ENCODE measurements around the gene TEX53.

TEX53 gene

DNA sequence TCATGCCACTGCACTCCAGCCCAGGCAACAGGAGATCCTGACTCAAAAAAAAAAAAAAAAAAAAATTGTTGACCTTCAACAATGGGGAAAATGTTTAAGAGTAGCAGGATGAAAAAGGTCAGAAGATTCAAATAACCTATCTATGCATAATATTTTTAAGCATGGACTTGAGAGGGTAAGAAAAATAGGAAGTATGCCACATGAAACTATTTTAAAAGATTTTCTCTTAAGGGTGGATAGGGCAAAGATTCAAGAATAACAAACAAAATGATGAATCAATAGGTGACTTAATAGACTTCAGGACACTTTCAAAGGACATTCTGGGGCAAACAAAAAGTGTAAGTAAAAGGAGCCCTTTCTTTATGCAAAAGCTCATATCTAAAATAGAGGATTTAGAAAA lies 21.2 kb upstream of the TEX53 start:
- DNase-seq (ENCODE audit: low read depth) = no peak

DNA sequence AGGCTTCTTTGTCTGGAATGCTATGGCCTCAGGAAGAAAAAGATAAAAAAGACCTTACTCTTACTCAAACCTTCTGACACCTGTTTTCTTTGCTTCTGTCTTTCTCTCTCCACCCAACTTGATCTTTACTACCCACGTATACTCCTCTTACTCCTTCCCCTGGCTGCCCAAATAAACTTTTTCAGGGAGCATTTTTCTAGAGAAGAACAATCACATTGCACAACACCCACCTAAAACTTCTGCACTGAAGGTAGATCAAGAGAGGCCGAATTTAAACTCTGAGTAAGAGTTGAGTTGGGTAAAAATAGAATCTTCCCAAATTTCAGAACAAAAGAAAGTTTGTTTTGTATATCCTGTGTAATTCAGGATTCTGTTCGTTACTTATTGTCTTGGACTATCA lies 20.5 kb upstream of the TEX53 start:
- no peak for DNase-seq (ENCODE audit: low read depth)

DNA sequence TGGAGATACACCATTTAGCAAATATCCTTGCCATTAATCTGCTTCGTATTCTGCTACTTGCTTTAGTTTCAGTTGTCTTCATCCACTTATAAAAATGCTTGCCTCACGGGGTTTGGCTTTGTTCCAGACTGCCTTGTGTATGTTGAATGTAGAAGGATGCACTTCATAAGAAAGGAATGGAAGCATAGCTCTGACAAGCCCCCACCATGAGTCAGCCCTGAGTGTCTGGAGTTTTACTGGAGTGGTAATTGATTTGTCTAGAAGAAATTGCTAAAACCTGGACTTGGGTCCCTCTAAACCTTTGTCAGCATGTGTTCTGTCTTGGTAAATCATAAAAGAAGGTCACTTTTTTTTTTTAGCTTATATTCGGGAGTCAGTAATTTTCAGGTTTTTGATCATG lies 19.8 kb upstream of the TEX53 start:
- DNase-seq (ENCODE audit: low read depth) = no peak

DNA sequence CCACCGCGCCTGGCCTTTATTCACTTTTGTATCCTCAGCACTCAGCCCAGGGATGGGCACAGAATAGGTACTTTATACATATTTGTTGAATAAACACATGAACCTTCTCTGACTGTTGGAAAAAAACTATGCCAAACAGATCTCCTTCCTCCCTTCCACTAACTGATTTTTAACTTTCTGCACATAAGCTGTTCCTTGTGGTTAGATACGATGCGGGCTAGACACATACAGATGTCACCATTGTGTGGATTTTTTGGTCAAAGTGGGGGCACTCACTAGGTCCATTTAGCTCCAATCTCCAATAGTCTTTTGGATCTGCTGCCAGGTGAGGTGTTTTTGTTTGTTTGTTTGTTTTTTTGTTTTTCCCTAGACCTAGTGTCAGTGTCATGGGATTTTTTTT lies 19.3 kb upstream of the TEX53 start:
- DNase-seq (ENCODE audit: low read depth) = no peak

DNA sequence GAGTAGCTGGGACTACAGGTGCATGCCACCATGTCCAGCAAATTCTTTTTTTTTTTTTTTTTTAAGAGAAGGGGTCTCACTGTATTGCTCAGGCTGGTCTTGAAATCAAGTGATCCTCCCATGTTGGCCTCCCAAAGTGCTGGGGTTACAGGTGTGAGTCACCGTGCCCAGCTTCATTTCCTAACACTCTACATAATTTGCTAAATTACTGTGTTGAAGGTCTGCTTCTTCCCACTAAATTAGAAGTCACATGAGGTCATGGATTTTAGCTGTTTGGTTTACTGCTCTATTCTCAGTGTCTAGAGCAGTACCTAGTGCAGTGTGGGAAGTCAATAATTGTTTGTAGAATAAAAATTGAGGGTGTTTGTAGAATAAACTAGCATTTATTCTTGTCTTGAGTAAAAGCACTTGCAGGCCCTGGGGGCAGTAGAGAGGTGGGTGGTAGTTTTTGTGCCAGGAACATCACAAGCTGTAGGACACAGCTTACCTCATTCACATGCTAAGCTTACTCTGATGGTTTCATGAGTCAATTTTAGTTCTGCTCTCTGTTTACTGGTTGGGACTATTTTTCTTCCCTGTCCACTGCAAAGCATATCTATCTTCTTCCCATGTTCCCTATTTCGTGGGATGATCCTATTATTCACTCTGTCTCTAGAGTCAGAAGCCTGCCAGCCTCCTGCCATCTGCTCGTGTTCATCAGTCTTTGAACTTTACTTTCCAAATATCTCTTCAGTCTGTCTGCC lies 17.4 kb upstream of the TEX53 start:
- DNase-seq (ENCODE audit: low read depth) = no peak

GRCh38 chr9:114674076-114674797 lies 16.6 kb upstream of the TEX53 start:
- DNase-seq (ENCODE audit: low read depth) = no peak

GRCh38 chr9:114671605-114672004 lies 14.0 kb upstream of the TEX53 start:
- DNase-seq (ENCODE audit: low read depth) = no peak

DNA sequence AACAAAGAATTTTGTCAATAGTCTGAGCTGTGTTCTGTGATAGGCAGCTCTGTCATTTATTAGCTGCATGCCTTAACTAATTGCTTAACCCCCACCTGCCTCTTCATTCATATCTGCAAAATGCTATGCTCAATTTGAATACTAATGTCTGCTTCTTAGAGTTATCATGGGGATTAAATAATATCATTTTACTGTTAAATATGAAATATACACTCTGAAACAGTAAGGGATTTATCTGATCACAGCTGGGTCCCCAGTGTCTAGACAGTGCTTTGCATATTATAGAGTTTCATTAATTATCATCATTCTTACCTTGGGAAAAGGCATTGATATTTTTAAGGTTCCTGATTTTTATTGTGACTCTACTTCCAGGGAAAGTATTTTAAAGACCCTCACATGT lies 12.4 kb upstream of the TEX53 start:
- DNase-seq (ENCODE audit: low read depth) = no peak

GRCh38 chr9:114668146-114668545 lies 10.5 kb upstream of the TEX53 start:
- DNase-seq (ENCODE audit: low read depth) = no peak

DNA sequence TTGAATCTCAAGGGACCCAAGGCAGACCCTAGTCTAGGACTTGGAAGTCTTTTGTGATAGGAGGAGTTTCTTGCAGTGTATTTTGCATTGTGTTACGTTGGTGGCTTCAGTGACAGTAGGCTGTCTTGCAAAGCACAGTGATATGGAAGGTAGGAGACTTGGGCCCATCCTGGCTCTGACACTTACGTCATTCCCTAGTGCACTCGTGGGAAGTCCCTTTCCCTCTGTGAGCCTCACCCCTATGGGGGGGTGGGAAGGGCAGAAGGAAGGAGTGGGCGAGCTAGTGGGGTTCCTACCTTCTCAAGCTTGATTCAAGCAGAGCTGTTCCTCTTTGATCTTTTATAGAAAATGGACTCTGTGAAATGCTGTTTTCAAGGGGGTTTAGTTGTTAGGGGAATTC lies 9.2 kb upstream of the TEX53 start:
- no peak for DNase-seq (ENCODE audit: low read depth)

DNA sequence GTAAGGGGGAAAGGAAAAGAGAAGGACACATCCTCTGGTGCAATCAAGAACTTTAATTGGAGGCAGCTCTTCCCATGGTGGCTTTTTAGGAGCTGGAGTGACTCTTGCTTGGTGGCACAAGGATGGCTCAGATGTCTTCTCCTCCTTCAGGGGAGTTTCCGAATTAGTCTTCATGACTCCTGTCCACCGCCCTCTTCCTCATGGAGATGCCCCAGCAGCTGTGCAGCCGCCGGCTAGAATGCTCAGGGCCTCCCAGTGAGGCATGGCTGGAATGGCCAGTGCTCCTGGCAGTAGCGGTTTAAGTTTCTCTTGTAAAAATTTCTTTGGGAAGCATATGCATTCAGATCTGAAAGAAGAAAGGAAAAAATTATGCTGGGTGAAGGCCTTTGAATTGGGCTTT lies 8.8 kb upstream of the TEX53 start:
- DNase-seq (ENCODE audit: low read depth) = no peak

GRCh38 chr9:114664181-114664580 lies 6.6 kb upstream of the TEX53 start:
- no peak for DNase-seq (ENCODE audit: low read depth)

DNA sequence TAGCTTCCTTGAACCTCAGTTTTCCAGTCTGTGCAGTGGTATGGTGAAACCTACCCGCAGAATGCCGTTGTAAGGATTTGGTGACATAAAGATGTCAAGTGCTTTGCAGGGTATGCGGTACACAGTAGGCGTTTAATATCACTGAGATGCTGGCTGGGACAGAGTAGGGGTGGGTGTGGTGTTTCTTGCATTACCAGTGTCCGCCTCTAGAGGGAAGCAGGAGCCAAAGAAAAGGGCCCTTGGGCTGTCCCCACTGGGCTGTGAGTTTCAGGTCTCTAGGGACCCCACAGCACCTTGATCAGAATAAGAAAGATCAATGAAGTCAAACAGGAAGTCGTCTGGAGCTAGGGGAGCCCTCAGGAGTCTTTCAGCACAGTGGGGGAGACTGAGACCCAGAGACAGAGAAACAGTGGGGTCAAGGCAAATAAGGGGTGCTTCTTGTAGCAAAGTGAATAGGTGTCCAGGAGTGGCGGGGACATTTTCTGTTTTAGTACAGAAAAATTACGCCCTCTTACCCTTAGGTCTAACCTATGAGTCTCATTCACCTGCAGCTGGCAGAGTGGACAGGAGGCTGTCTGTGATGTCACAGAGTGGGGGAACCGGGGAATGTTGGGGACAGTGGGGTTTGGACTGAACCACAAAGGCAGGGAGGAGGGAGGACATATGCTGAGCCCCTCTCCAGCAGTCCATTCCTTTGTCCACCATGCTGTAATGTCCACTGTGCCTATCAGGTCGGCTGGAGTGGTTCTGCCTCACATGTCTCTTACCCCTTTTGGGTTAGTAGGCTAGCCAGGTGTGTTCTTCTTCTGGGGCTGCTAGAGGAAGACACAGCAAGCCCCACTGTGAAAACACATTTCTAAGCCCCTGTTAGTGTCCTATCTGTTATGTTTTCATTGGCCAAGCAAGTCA lies 4.7 kb upstream of the TEX53 start:
- peak; percentile 56 for DNase-seq (ENCODE audit: low read depth)

DNA sequence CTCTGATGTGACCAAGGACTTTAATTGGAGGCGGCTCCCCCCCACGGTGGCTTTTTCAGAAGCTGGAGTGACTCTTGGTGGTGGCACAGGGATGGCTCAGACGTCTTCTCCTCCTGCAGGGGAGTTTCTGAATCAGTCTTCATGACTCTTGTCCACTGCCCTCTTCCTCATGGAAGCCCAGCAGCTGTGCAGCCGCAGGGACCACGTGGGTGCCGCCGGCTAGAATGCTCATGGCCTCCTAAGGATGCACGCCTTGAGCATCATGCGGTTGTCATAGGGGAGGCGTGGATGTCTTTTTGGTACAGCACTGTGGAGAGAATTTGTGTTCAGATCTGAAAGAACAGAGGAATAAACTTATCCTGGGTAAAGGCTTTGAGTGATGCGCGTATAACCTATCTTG lies 1.3 kb downstream of the TEX53 start:
- no peak for DNase-seq (ENCODE audit: low read depth)

DNA sequence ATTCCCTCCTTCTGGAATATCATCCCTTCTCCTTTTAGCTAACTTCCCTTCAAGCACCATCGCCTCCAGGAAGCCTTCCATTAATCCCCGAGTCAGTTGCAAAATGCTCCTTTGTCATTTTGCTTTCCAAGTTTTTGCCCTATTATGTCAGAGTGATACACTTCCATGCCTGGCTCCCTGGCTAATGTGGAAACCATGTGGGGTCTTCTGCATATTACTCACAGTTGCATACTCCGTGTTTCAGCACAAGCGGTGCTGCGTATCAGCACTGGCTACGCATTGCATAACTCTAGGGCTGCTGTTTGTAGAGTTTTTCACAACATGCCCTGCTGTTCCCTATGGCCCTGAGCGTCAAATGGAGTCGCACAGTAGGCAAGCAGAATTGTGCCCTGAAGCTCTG lies 1.9 kb downstream of the TEX53 start:
- no peak for DNase-seq (ENCODE audit: low read depth)

GRCh38 chr9:114653556-114654159 lies 3.9 kb downstream of the TEX53 start:
- peak; percentile 63 for DNase-seq (ENCODE audit: low read depth)

DNA sequence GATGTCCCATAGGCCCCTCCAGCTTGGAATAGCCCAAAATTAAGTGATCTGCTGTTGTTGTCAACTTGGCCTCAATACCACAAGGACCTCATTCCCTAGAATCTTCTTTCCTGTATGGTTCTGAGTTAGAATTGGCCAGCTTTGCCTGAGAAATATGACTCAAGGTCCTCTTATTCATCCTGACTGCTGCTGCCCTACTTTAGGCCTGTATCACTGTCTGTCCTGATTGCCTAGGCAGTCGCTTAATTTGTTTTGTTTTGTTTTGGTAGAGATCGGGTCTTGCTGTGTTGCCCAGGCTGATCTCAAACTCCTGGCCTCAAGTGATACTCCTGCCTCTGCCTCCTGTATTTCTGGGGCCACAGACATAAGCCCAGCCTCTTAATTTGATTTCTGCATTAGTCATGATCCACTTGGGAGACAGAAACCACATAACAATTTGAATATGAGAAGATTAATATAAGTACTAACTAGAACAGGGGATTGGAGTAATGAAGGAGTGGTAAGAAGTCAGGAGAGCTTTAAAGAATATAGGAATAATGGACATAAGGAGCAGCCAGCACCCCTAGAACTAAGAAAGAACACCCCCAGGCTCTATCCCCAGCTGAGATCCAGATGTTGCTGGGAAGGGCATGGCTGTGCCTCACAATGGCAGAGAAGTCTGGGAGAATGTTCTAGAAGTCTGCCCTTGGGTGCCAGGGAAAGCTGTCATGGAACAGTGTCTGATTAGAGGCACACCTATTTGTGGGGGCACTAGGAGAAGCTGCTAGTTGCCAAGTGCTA lies 4.6 kb downstream of the TEX53 start:
- DNase-seq (ENCODE audit: low read depth) = no peak

DNA sequence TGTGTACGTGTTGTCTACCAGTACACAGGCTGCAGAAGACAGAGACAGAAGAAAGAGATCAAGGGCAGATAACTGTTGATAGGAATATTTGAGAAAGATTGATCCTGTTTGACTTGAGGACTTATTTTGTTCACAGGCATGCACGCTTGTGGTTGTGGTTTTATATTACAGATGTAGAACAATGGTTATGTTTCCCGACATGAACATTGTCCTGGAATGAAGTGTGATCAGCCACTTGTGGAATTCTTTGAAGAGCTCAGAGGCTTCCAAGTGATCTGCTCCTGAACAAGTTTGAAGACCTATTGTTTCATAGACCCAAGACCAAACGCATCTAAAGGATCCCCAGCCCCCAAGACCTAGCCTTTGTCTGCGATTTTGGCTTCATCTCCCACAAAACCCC lies 13.7 kb downstream of the TEX53 start:
- no peak for DNase-seq (ENCODE audit: low read depth)

DNA sequence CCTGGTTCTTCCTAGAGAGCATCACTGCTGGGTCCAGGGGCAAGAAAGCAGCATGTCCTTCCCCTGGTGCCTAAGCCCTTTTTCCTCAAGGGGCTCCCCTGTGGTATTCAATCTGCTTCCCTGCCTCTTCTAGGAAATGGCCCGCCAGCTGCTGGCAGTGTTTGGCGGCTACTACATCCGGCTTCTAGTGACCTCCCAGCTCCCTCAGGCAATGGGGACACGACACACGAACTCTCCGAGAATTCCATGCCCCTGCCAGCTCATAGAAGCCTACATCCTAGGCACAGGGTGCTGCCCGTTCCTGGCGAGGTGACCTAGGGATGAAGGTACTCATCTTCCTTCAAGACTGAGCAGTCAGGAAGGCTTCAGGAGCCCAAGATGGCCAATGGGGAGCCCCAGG lies 14.6 kb downstream of the TEX53 start:
- no peak for DNase-seq (ENCODE audit: low read depth)

GRCh38 chr9:114641967-114642366 lies 15.6 kb downstream of the TEX53 start:
- no peak for DNase-seq (ENCODE audit: low read depth)

DNA sequence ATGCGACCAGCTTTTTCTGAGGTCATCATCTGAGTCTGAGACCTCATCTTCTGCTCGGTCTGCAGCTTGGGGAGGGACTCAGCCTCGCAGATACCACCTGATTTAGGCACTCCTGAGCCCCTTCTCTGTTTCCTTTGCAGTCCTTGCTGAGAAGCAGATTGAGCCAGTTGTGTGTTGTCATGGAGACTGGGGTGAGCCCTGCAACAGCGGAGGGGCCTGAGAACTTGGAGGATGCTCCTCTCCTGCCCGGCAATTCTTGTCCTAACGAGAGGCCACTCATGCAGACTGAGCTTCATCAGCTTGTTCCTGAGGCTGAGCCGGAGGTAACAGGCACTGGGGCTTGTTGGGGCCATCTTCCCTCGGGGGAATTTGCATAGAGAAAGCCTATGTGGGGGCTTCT lies 19.2 kb downstream of the TEX53 start:
- no peak for DNase-seq (ENCODE audit: low read depth)

- DNase-seq (ENCODE audit: low read depth) = no peak
These were observed 23.2 kb downstream of the TEX53 start for GRCh38 chr9:114634387-114634786.
